HT-29 (cell line): ENCODE measurements around the gene ARHGEF37. TPM values are rescaled to one million over a fixed set of nuclear protein-coding genes. Genes with fewer than 3 reads are reported as not detected.
"Not testable (repeated sequence)": the region's sequence is repeated elsewhere in the genome, so short reads cannot be mapped to it uniquely, and the experiment has no call there.

Source experiments
- DNase-seq: peaks from one replicate; pipeline ENCODE4 v3.0.0-alpha.2; 2015; ENCODE audit warnings: low spot score
- total RNA-seq: library from RNA; depleted of rRNA; stranded (reverse); fragments of >200 nt; shearing (Covaris generic); gene quantifications from 2 replicates; pipeline ENCODE4 v1.2.3, GENCODE V29; 2014

The ARHGEF37 gene
- total RNA-seq, 1 experiment from 2014 or later: 0.15 TPM

- no peak for DNase-seq
Measured at GRCh38 chr5:149567226-149567625, 14.1 kb upstream of the ARHGEF37 start.

- no peak for DNase-seq
Measured at GRCh38 chr5:149572170-149572569, 9.1 kb upstream of the ARHGEF37 start.

- no peak for DNase-seq
Measured at GRCh38 chr5:149572576-149573231, 8.6 kb upstream of the ARHGEF37 start.

GRCh38 chr5:149575131-149575530 is 6.2 kb upstream of the ARHGEF37 start:
- DNase-seq: no peak

GRCh38 chr5:149576021-149576420 is 5.3 kb upstream of the ARHGEF37 start:
- no peak for DNase-seq

- DNase-seq: no peak
Measured at GRCh38 chr5:149578896-149579295, 2.4 kb upstream of the ARHGEF37 start.

- DNase-seq: no peak
Measured at GRCh38 chr5:149580808-149581191, 498 bp upstream of the ARHGEF37 start.

GRCh38 chr5:149581931-149582768 is 852 bp downstream of the ARHGEF37 start:
- no peak for DNase-seq

GRCh38 chr5:149583394-149583793 is 2.1 kb downstream of the ARHGEF37 start:
- no peak for DNase-seq

GRCh38 chr5:149584121-149584520 is 2.8 kb downstream of the ARHGEF37 start:
- no peak for DNase-seq

- no peak for DNase-seq
Measured at GRCh38 chr5:149585910-149586309, 4.6 kb downstream of the ARHGEF37 start.

- no peak for DNase-seq
Measured at GRCh38 chr5:149586708-149587318, 5.5 kb downstream of the ARHGEF37 start.

- DNase-seq: no peak
Measured at GRCh38 chr5:149588936-149589335, 7.6 kb downstream of the ARHGEF37 start.

- DNase-seq: no peak
Measured at GRCh38 chr5:149593370-149593769, 12.1 kb downstream of the ARHGEF37 start.

GRCh38 chr5:149594206-149594895 is 13.1 kb downstream of the ARHGEF37 start:
- DNase-seq: no peak

- not testable (repeated sequence) for DNase-seq
Measured at GRCh38 chr5:149595105-149595504, 13.8 kb downstream of the ARHGEF37 start.

- no peak for DNase-seq
Measured at GRCh38 chr5:149596712-149597111, 15.4 kb downstream of the ARHGEF37 start.

GRCh38 chr5:149597618-149598017 is 16.3 kb downstream of the ARHGEF37 start:
- no peak for DNase-seq

- not testable (repeated sequence) for DNase-seq
Measured at GRCh38 chr5:149598234-149598633, 16.9 kb downstream of the ARHGEF37 start.

GRCh38 chr5:149598966-149599365 is 17.7 kb downstream of the ARHGEF37 start:
- no peak for DNase-seq

GRCh38 chr5:149599375-149599774 is 18.1 kb downstream of the ARHGEF37 start:
- no peak for DNase-seq

- DNase-seq: no peak
Measured at GRCh38 chr5:149600932-149601331, 19.6 kb downstream of the ARHGEF37 start.
